Spleen (tissue), 7 donors: ENCODE results near the gene TCF7L1.

ENCODE experiments used
- CTCF ChIP-seq, 11 experiments: fragments of 200-600 bp in 7 of 11; fragments of 450-650 bp in 4 of 11; sonication (generic) in 4 of 11; IDR thresholded peaks in 8 of 11; conservative IDR thresholded peaks in 3 of 11; 1 replicate in 7 of 11; 2 replicates in 4 of 11; pipeline versions ENCODE4 v1.4.0 to v1.8.0; 2016 to 2021; ENCODE audit warnings: antibody characterized with exemption in 11 of 11, inconsistent platforms in 4 of 11, mild to moderate bottlenecking in 1 of 11
- POLR2AphosphoS5 ChIP-seq, 3 donors: sonication (generic); formaldehyde crosslinking; IDR thresholded peaks; one replicate each; pipeline ENCODE4 v1.5.1; 2017; ENCODE audit warnings: antibody characterized with exemption in 3 of 3
- donor health status: DM: no; HTN: no; CAD: no; lungs with moderate emphysema.
- donor health status: DM: no; HTN: no; CAD: no.
- donor health status: DM: no; HTN: no; CAD: no.

DNA sequence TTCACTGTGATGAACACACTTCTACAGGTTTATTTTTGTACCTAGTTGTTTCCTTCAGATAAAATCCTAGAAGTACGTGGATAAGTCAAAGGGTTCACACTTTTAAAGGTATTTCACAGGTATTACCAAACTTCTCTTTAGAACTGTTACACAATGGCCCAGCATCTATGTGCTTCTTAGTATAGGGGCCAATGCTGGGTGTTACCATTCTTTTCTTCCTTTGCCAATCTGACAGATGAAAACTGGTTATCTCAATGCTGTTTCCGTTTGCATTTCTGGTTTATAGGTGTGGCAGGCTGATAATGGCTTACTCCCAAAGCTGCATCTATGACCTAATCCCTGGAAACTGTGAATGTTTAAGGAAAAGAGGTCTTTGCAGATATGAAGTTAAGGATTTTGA, 2.8 kb upstream of the TCF7L1 start:
- TF ChIP-seq POLR2AphosphoS5 (IDR thresholded peaks at IDR 0.05): no peak
- TF ChIP-seq CTCF (IDR thresholded peaks at IDR 0.05 in 8 of 11, conservative IDR thresholded peaks at IDR 0.05 in 3 of 11): no peak
